Activated naive CD8-positive, alpha-beta T cell treated with anti-CD3 and anti-CD28 coated beads for 36 hours (primary cell): ENCODE data around the gene DKKL1. TPM values are rescaled to one million over a fixed set of nuclear protein-coding genes. Genes with fewer than 3 reads are reported as not detected.

Source experiments
- DNase-seq: peaks from one replicate; pipeline ENCODE4 v3.0.0; 2021
- H3K27ac Mint-ChIP-seq: one replicate; pipeline ENCODE4 v1.8.0; 2022; ENCODE audit warnings: mild to moderate bottlenecking, moderate library complexity, mixed read lengths
- H3K27me3 Mint-ChIP-seq: one replicate; pipeline ENCODE4 v1.8.0; 2022; ENCODE audit warnings: mild to moderate bottlenecking, mixed read lengths
- H3K36me3 Mint-ChIP-seq: one replicate; pipeline ENCODE4 v1.8.0; 2021; ENCODE audit warnings: mild to moderate bottlenecking, mixed read lengths
- H3K4me1 Mint-ChIP-seq: one replicate; pipeline ENCODE4 v1.8.0; 2021; ENCODE audit warnings: mixed read lengths
- H3K4me3 Mint-ChIP-seq: one replicate; pipeline ENCODE4 v1.8.0; 2022; ENCODE audit warnings: mild to moderate bottlenecking, moderate library complexity, mixed read lengths
- H3K9me3 Mint-ChIP-seq: one replicate; pipeline ENCODE4 v1.8.0; 2022; ENCODE audit warnings: mixed read lengths
- total RNA-seq, 2 experiments: library from RNA; stranded (reverse); gene quantifications; one replicate each; pipeline ENCODE4 v1.2.3, GENCODE V29; 2021

The DKKL1 gene
- total RNA-seq, 2 experiments from 2014 or later = not detected

DNA sequence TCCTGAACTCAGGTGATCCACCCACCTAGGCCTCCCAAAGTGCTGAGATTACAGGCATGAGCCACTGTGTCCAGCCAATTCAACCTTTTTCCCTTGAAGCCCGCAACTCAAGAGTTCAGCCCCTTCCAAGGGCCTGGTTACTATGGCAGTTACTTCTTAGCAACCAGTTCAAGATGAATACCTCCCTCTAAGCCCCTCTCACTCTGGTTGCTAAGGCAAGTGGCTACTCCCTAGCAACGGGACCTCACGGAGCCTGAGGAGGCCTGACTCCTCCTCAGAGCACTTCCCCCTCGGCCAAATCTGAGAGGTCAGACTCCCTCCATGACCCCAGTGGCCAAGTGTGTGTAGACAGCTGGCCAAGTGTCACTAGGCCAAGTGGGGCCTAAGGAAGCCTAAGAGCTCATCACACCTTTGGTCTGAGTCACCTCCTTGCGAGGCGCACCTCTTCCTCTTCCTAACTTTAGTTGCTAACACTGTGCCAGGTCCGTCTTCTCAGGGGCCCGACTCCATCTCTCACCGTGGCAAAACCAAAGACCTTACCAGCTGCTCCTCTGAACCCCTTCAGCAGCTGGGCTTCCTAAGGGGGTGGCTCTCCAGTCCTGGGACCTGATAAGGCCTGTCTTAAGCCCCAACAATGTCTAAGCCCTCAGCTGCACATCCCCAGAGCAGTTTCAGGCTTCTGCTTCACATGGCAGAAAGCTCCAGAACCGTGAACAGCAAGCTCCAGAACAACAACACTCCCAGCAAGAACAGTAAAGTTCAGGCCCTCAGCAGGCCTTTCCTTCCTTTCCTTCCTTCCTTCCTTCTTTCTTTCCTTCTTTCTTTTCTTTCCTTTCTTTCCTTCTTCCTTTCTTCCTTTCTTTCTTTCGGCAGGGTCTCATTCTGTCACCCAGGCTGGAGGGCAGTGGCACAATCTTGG, 18.9 kb upstream of the DKKL1 start:
- Mint-ChIP-seq H3K27ac (no peak overlapping the region), H3K9me3 (no peaks in the 10 kb centered on the region), H3K4me1 (peaks cover 10% of the 10 kb centered on the region)

DNA sequence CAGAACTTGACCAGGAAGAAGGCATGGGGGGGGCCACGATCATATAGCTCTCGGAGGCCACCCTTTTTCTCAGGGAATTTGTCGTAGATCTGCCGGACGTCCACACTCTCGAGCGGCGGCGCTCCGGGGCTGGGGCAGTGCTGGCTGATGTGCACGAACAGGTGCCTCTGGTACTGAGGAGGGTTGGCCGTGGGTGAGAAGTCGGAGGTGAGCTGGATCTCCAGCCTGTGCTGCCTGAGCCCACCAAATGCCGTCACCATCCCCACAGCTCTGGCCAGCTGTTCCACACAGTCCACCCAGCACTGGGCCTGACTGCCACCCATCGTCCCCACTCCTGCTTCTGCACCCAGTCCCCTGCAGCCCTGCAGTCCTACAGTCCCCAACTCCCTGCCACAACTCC, 16.5 kb upstream of the DKKL1 start:
- H3K36me3 Mint-ChIP-seq = no peaks in the 10 kb centered on the region
- H3K4me1 Mint-ChIP-seq = peaks cover 4% of the 10 kb centered on the region
- no peak for DNase-seq
- H3K9me3 Mint-ChIP-seq = no peaks in the 10 kb centered on the region
- no peak overlapping the region for H3K27ac Mint-ChIP-seq
- H3K4me3 Mint-ChIP-seq = no peak overlapping the region
- H3K27me3 Mint-ChIP-seq = no peaks in the 10 kb centered on the region

More for the DNA sequence above, 18.9 kb upstream of the DKKL1 start:
- no peaks in the 10 kb centered on the region for H3K27me3 Mint-ChIP-seq
- H3K36me3 Mint-ChIP-seq = peaks cover 7% of the 10 kb centered on the region
- no peak overlapping the region for H3K4me3 Mint-ChIP-seq
- DNase-seq = no peak

DNA sequence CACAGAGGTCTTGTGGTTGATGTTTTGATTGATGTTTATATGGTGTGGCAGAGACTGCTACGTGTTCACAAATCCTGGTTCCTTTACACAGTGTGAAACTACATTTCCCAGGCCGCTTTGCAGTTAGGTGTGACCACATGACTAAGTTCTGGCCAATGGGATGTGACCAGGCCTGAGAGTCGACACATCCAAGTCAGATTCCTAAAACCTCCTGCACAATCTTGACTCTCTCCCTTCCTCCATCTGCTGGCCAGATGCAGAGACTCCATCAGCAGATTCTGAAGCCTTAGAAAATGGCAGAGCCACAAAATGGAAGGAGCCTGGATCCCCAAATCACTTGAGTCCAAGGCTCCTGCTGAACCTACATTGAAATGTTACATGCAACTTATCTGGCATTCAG, 15.8 kb upstream of the DKKL1 start:
- no peak for DNase-seq
- H3K9me3 Mint-ChIP-seq = no peaks in the 10 kb centered on the region
- no peaks in the 10 kb centered on the region for H3K27me3 Mint-ChIP-seq
- no peaks in the 10 kb centered on the region for H3K36me3 Mint-ChIP-seq
- H3K4me1 Mint-ChIP-seq = peaks cover 2% of the 10 kb centered on the region
- H3K4me3 Mint-ChIP-seq = no peak overlapping the region
- H3K27ac Mint-ChIP-seq = no peak overlapping the region

DNA sequence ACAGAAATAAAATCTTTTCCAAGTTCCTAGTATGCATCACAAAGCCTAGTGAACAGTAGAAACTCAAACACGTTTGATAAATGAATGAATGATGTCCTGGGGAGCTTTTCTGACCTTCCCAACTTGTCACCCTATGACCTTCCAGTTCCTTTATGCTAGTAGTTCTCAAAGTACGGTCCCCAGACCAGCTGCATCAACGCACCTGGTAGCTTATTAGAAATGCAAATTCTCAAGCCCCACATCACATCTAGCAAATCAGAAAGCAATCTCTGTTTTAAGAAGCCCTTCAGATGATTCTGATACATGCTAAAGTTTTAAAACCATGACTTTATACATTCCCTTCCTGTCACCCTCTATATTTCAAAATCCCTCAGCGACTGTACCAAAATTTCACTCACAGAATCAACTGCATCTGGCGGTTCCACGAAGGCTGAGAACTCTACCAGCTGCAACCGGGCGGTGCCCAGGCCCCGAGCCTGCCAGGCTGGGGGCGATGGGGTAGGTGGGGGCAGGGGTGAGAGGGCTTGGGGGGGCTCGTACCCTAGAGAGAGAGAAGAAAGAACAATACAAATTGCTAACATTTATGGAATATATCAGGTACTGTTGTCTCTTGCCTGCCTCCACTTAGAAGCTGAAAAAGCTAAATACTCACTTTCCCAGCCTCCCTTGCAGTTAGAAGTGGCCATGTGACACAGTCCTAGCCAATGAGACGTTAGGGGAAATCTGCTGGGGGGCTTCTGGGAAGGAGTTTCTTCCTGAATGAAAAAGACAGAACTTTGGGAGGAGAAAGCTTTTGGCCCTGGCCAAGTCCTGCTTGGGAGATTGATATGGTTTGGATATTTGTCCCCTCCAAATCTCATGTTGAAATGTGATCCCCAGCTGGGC, 15.1 kb upstream of the DKKL1 start:
- H3K27ac Mint-ChIP-seq = no peak overlapping the region
- H3K36me3 Mint-ChIP-seq = no peaks in the 10 kb centered on the region
- DNase-seq = no peak
- H3K9me3 Mint-ChIP-seq = no peaks in the 10 kb centered on the region
- H3K4me1 Mint-ChIP-seq = no peaks in the 10 kb centered on the region
- no peaks in the 10 kb centered on the region for H3K27me3 Mint-ChIP-seq
- H3K4me3 Mint-ChIP-seq = no peak overlapping the region

DNA sequence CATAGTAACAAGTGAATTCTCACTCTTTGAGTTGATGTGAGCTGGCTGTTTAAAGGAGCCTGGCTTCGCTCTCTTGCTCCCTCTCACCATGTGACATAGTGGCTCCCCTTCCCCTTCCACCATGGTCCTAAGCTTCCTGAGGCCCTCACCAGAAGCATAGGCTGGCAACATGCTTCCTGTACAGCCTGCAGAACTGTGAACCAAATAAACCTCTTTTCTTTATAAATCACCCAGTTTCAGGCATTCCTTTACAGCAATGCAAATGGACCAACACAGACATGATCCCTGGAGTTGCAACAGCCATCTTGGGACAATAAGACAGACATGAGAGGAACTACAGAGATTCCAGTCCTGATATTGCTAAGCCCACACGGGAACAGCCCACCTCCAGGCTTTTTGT, 14.1 kb upstream of the DKKL1 start:
- no peaks in the 10 kb centered on the region for H3K36me3 Mint-ChIP-seq
- no peak for DNase-seq

DNA sequence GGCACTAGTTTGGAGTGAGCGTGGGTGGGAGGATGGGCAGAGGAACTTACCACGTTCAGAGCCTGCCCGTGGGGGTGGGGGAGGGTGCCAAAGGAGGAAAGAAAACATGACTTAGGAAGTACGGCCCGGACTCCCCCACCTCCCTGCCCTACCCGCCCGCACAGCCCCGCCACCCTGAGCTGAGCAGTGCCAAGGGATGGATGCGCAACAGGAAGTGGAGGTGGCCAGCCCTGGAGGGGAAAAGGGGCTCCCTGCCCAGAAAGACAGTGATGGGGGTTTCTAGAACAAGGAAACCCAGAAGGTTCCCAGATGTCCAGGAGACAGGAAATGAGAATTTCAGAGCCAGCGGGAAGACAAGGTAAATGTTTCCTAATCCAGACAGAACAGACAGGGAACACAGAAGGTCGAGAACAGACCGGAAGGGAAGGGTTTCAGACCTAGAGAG, 7.7 kb upstream of the DKKL1 start:
- no peaks in the 10 kb centered on the region for H3K9me3 Mint-ChIP-seq
- H3K27ac Mint-ChIP-seq = no peak overlapping the region
- H3K36me3 Mint-ChIP-seq = no peaks in the 10 kb centered on the region
- H3K27me3 Mint-ChIP-seq = peaks cover 11% of the 10 kb centered on the region
- H3K4me3 Mint-ChIP-seq = no peak overlapping the region
- H3K4me1 Mint-ChIP-seq = peaks cover 12% of the 10 kb centered on the region
- DNase-seq = no peak

More for the DNA sequence above, 14.1 kb upstream of the DKKL1 start:
- Mint-ChIP-seq H3K9me3 (no peaks in the 10 kb centered on the region), H3K27ac (no peak overlapping the region), H3K27me3 (no peaks in the 10 kb centered on the region), H3K4me3 (no peak overlapping the region), H3K4me1 (no peaks in the 10 kb centered on the region)

DNA sequence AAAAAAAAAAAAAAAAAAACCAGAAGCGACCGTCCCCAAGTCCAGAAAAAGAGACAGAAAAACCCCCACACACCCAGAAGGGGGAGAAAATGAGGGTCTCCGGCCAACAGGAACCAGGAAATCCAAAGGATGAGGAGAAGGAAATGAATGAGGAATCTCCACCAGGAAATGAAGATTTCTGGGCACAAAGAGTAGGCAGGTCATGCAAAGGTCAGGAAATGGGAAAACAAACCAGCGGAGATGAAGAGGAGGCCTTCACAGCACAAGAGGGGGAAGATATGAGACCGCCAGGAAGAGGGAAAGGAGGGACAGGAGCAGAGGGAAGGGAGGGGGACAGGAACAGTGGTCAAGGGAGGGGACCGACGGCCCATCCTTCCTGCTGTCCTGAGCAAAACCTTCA, 7.3 kb upstream of the DKKL1 start:
- no peaks in the 10 kb centered on the region for H3K9me3 Mint-ChIP-seq
- no peak for DNase-seq
- no peaks in the 10 kb centered on the region for H3K36me3 Mint-ChIP-seq
- H3K27ac Mint-ChIP-seq = no peak overlapping the region
- peaks cover 11% of the 10 kb centered on the region for H3K27me3 Mint-ChIP-seq
- peaks cover 12% of the 10 kb centered on the region for H3K4me1 Mint-ChIP-seq
- no peak overlapping the region for H3K4me3 Mint-ChIP-seq

DNA sequence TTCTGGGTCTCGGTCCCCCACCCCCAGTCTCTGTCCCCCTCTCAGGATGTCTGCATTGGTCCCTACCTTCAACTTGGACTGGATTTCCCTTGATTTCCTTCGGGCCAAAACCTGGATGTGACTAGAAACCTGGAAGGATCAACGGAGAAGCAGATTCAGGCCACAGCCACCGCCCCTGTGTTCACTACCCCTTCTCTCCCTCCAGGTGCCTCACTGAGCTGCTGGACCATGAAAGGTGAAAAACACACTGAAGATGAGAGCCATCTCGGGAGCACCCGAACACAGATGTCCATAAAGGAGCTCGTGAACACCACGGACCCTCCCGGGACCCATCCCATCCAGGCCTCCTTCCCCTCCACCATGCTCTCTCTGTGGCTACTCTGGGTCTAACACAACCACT, 6.5 kb upstream of the DKKL1 start:
- peaks cover 14% of the 10 kb centered on the region for H3K4me1 Mint-ChIP-seq
- no peaks in the 10 kb centered on the region for H3K36me3 Mint-ChIP-seq
- DNase-seq = no peak
- peaks cover 11% of the 10 kb centered on the region for H3K27me3 Mint-ChIP-seq
- no peak overlapping the region for H3K27ac Mint-ChIP-seq
- no peak overlapping the region for H3K4me3 Mint-ChIP-seq
- no peaks in the 10 kb centered on the region for H3K9me3 Mint-ChIP-seq

DNA sequence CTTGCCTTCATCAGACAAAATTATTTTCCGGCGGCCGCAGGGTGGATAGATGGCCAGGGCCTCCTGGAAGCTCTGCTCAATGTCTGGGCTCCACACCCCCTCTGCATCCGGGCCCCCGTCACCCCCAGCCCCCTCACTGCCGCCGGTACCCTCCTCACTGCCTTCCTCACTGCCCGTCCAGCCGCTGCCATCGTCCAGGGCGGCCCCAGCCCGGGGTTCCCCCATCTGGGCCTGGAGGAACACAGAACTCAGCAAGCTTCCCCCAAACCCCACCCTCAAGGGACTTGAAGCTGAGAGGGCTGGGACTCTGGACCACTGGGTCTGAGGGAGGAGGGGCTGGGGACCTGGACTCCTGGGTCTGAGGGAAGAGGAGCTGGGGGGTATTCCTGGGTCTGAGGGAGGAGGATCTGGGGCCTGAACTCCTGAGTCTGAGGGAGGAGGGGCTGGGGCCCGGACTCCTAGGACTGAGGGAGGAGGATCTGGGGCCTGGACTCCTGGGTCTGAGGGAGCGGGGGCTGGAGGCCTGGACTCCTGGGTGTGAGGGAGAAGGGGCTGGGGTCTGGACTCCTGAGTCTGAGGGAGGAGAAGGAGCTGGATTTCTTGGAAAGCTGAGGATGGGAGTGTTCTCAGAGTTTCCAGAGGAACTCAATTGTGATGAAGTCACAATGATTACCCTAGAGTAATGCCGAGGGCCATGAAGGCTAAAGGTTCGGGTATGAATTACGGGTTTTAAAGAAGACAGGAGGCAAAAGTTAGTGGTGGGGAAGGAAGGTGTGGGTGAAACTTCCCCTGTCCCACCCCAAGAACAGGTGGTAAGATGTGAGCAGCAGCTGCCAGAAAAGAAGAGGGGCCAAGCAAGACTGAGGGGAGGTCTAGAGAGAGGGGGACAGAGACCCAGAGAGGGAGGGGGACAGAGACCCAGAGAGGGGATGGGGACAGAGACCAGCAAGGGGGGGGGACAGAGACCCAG, 3.5 kb upstream of the DKKL1 start:
- Mint-ChIP-seq H3K9me3 (no peaks in the 10 kb centered on the region), H3K27me3 (peaks cover 11% of the 10 kb centered on the region), H3K36me3 (no peaks in the 10 kb centered on the region), H3K4me1 (peaks cover 16% of the 10 kb centered on the region), H3K27ac (peak overlapping the region; percentile 30), H3K4me3 (no peak overlapping the region)
- no peak for DNase-seq

DNA sequence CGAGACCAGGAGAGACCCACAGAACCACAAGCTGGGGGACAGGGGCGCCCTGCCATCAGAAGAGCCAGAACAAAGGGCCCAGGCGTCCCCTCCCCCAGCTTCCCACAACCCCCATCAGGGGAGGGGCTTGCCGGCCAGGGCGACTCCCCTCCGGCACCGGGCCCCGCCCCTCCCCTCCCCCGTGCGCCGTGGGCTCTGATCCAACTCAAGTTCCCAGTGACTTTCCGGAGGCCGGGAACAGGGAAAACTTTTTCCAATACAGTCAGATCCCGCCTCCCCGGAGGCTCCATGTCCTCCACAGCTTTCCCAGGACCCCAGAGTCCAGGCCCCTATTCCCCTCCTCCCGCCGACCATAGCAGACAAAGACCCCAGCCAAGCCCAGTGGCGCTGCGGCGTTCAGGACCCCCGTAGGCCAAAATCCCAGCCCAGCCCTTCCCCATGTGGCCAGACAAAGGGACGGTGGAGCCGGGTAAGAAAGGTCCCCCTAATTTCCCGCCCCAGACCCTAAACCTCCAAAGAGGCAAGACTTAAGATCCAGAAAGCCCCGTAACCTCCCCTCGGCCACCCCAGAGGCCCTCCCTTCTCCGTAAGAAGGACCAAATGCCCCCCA, 2.1 kb upstream of the DKKL1 start:
- peak overlapping the region; percentile 53 for H3K4me3 Mint-ChIP-seq
- no peak overlapping the region for H3K27ac Mint-ChIP-seq
- peaks cover 6% of the 10 kb centered on the region for H3K27me3 Mint-ChIP-seq
- no peak for DNase-seq
- H3K9me3 Mint-ChIP-seq = no peaks in the 10 kb centered on the region
- H3K36me3 Mint-ChIP-seq = no peaks in the 10 kb centered on the region
- peaks cover 6% of the 10 kb centered on the region for H3K4me1 Mint-ChIP-seq

DNA sequence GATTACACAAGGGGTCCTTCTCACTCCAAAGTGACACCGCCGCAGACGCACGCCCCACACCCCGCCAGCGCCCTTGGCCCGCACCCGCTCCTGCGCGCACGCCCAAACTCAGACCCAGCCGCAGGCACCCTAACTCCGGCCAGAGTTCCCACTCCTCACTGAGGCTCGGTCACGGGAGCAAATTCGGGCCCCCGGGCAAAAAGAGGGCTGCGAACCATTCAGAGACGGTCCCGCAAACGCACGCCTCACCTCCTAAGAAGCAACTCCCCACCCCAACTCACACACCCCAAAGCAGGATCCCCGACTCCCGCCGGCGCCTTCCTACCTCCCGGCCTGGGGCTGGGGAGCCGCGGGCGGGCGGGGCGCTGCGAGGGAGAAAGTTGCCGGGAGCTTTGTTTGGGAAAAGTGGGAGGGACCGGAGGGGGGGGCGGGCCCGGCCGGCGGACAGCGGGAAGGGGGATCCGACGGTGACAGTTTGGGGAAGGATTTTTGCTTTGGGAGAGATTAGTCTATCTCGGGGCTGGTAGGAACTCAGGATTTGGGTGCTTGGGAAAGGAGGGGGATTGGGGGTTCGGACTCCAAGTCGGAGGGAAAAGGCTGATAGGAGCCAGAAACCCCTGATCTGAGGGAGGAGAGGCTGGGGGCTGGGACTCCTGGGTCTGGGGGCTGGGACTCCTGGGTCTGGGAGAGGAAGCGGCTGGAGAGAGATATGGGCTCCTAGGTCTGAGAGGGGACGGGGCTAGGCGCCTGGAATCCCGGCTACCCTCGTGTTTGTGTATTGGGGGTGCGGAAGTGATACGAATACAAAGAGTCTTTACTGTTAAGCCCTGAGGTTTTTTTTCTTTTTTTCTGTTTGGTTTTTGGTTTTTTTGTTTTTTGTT, 1.4 kb upstream of the DKKL1 start, which contains the start of gene TEAD2:
TSS of gene TEAD2 (minus strand) at position 369 of the 881 bp plus-strand sequence. CDS start 2,341 bp downstream, outside the sequence.
- peak within 1 kb of the TSS; percentile 53 for H3K4me3 Mint-ChIP-seq

DNA sequence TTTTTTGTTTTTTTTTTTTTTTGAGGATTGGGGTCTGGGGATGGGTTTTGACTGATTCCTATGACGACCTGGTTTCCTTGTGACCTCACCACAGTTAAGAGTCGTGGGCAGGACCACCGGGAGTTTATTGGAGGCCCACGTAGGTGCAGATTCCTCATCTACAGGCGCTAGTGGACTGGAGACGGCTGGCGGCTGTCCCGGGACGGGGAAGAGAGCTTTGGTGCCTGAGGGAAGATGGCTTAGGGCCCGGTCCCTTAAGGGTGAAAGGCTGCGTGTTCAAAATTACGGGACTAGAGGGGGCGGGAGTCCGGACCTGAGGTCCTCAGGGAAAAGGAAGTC, 779 bp upstream of the DKKL1 start:
- Mint-ChIP-seq H3K9me3 (no peaks in the 10 kb centered on the region), H3K36me3 (no peaks in the 10 kb centered on the region), H3K27ac (no peak overlapping the region), H3K4me3 (no peak overlapping the region), H3K27me3 (peaks cover 7% of the 10 kb centered on the region), H3K4me1 (peaks cover 6% of the 10 kb centered on the region)
- no peak for DNase-seq

More for the DNA sequence above, 1.4 kb upstream of the DKKL1 start, which contains the start of gene TEAD2:
- H3K9me3 Mint-ChIP-seq = no peaks in the 10 kb centered on the region
- no peaks in the 10 kb centered on the region for H3K36me3 Mint-ChIP-seq
- no peak for DNase-seq
- H3K27ac Mint-ChIP-seq = no peak within 1 kb of the TSS
- peaks cover 6% of the 10 kb centered on the region for H3K4me1 Mint-ChIP-seq
- peaks cover 7% of the 10 kb centered on the region for H3K27me3 Mint-ChIP-seq

DNA sequence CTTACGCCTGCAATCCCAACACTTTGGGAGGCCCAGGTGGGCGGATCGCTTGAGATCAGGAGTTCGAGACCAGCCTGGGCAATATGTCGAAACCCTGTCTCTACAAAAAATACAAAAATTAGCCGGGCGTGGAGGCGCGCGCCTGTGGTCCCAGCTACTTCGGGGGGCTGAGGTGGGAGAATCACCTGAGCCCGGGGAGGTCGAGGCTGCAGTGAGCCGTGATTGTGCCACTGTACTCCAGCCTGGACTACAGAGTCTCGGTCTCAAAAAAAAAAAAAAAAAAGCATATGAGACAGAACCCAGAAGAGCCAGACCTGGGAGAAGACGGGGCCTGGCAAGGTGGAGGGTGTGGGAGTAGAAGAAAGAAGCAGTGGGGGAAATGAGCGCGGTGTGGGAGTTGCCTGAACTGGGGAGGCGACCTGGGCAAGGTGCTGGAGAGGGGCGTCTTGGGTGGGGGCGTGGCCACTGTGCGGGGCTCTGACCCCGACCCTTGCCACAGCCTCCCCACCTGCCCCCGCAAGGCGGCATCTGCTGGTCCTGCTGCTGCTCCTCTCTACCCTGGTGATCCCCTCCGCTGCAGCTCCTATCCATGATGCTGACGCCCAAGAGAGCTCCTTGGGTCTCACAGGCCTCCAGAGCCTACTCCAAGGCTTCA, 533 bp downstream of the DKKL1 start:
- peaks cover 7% of the 10 kb centered on the region for H3K27me3 Mint-ChIP-seq
- H3K9me3 Mint-ChIP-seq = no peaks in the 10 kb centered on the region
- no peak overlapping the region for H3K27ac Mint-ChIP-seq
- H3K4me1 Mint-ChIP-seq = peaks cover 6% of the 10 kb centered on the region
- DNase-seq = no peak
- H3K36me3 Mint-ChIP-seq = no peaks in the 10 kb centered on the region
- H3K4me3 Mint-ChIP-seq = peak overlapping the region; percentile 25
